VCaP (cell line): ENCODE data around the gene ATOH1.

ENCODE experiments used
- H3K27ac ChIP-seq: fragments of 450-650 bp; 2 replicates; pipeline ENCODE4 v1.5.1; 2017
- TF ChIP-seq, protein P1 (sequence below): fragments of 450-650 bp; conservative IDR thresholded peaks from 2 replicates; pipeline ENCODE4 v1.5.1; 2017; ENCODE audit warnings: mild to moderate bottlenecking, moderate library complexity

Gene ATOH1

DNA sequence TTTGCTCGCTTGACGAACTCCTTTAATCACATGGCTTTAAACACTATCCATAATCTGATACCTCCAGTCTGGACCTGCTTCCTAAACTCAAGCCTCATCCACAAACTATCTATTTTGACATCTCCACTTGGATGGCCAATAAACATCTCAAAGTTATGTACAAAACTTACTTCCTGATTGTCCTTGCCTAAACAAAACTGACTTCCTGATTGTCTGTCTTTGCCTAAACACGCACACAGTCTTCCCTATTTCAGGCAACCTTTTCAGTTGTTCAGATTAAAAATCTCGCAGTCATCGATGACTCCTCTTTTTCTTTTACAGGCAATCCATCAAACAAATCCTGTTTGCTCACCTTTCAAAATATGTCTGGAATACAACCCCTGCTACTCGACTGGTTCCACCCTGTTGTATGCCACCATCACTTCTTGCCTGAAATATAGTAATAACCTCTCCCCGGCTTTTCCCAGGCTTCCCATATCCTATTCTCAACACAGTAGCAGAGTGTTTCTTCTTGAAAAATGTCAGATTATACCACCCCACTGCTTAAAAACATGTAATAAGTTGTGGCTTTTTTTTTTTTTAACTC lies 39.0 kb downstream of the ATOH1 start:
- TF ChIP-seq, protein P1, sequence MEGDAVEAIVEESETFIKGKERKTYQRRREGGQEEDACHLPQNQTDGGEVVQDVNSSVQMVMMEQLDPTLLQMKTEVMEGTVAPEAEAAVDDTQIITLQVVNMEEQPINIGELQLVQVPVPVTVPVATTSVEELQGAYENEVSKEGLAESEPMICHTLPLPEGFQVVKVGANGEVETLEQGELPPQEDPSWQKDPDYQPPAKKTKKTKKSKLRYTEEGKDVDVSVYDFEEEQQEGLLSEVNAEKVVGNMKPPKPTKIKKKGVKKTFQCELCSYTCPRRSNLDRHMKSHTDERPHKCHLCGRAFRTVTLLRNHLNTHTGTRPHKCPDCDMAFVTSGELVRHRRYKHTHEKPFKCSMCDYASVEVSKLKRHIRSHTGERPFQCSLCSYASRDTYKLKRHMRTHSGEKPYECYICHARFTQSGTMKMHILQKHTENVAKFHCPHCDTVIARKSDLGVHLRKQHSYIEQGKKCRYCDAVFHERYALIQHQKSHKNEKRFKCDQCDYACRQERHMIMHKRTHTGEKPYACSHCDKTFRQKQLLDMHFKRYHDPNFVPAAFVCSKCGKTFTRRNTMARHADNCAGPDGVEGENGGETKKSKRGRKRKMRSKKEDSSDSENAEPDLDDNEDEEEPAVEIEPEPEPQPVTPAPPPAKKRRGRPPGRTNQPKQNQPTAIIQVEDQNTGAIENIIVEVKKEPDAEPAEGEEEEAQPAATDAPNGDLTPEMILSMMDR = no peak
- H3K27ac ChIP-seq = peak overlapping the region; percentile 32; the same call in 1 of the 2 replicates

DNA sequence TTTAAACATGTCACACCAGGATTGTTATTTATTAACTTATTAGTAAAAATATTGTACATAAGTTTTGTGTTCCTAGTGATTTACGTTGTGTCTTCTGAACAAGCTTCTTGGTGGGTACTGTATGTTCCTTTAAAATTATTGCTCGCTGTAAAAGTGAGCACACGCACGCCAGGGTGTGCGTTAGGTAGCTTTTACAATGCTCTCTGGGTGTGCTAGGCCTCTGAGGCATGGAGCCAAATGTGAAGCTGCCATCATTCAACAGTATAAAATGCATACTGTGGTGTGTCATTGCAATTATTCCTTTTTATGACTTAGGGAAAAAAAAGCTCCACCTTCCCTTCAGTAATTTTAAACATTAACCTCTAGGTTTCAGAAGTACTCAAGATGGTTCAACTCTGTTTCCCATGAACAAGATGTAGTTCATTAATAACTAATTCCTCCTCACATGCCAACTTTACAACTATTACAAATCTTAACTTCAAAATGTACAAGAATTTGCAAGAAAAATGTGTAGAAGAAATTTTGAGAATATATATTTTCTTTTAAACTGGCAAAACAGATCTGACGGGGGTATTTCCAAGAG lies 42.4 kb downstream of the ATOH1 start:
- TF ChIP-seq, protein P1 = no peak
- peak overlapping the region; percentile 49 for H3K27ac ChIP-seq

DNA sequence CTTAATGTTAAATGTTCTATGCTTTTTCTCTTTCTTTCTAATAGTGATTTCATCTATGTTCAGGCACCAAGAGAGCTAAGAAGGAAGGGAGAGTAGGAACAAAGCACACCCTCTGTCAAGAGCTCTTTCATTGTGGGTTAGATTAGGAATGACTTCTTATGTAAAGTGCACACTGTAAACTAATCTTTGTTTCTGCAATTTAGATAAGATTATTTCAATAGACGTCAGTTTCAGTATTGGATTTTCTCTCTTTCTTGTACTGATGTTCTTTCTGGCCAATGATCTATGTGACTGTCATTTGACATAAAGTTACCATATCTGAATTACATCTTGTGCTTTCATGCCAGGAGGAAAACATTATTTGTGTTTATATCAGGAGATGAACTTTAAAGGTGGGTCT lies 48.2 kb downstream of the ATOH1 start:
- TF ChIP-seq, protein P1 = no peak
- peak overlapping the region; percentile 66 for H3K27ac ChIP-seq

DNA sequence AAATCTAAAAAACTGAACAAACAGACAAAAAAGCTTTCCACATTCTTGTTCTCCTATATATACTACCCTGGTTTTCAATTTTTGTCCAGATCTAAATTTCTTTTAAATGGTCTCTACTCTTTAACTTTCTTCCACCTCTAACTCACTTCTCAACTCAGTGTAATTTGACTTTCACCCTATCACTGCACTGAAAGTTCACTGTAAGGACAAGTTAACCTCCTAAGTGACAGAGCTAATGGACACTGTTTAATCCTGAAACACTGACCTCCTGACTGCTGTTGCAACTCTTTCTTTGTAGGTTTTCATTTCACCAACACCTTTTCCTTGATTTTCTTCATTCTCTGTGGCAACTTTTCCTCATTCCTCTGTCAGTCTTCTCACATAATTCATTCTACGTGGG lies 50.0 kb downstream of the ATOH1 start:
- TF ChIP-seq, protein P1 = no peak
- H3K27ac ChIP-seq = no peak overlapping the region

DNA sequence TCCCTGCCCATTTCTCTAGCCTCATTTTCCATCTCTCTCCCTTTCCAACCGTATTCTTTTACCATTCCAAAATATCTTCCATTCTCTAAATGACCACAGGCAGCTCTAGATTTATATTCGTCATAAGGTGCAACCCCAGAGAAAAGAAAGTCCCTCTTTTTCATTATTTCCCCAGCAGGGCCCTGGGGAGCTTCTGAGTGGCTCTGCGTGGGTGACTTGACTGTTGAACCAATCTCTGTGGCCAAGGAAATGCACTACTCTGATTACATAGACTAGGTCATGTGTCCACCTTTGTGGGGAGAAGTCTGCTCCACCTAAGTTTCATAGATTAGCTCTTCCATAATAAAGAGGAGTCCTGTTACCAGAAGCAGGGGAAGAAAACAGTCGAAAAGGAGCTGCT lies 51.4 kb downstream of the ATOH1 start:
- H3K27ac ChIP-seq = no peak overlapping the region
- TF ChIP-seq, protein P1 = no peak
